Lower lobe of right lung (tissue), 2 donors: Measurements from ENCODE around the gene DCAF6. TPM values are rescaled to one million over a fixed set of nuclear protein-coding genes. Genes with fewer than 3 reads are reported as not detected.

ENCODE experiments used
- ATAC-seq, 2 donors: fragments of 200-7000 bp; cut with Tn5 transposase; one replicate each; pipeline ENCODE4 v1.9.1; 2020 to 2022; ENCODE audit warnings: mild to moderate bottlenecking in 2 of 2, moderate library complexity in 2 of 2
- DNase-seq: peaks from one replicate; pipeline ENCODE4 v3.0.0-alpha.2; 2020
- H3K27ac ChIP-seq: fragments of 200-600 bp; one replicate; pipeline ENCODE4 v1.8.0; 2022
- H3K27me3 ChIP-seq: fragments of 200-600 bp; one replicate; pipeline ENCODE4 v1.8.0; 2022; ENCODE audit warnings: low read depth
- H3K36me3 ChIP-seq: fragments of 200-600 bp; one replicate; pipeline ENCODE4 v1.8.0; 2022; ENCODE audit warnings: mild to moderate bottlenecking
- H3K4me1 ChIP-seq: fragments of 200-600 bp; one replicate; pipeline ENCODE4 v1.8.0; 2022
- H3K4me3 ChIP-seq: fragments of 200-600 bp; one replicate; pipeline ENCODE4 v1.8.0; 2022; ENCODE audit warnings: mild to moderate bottlenecking
- H3K9me3 ChIP-seq: fragments of 200-600 bp; one replicate; pipeline ENCODE4 v1.8.0; 2022
- CTCF ChIP-seq: fragments of 200-600 bp; IDR thresholded peaks from one replicate; pipeline ENCODE4 v1.8.0; 2022; ENCODE audit warnings: antibody characterized with exemption, mild to moderate bottlenecking
- intact Hi-C: fragments of 100-400 bp; cut with DNase I; formaldehyde crosslinking; loops from one replicate; pipeline ENCODE4 v1.11.0; 2022
- total RNA-seq: library from RNA; stranded (reverse); fragmentation: NEBNext Ultra II Directional; extraction: Animal tissue kit (Norgen Biotek cat#: 25700); gene quantifications from one replicate; pipeline ENCODE4 v1.2.1, GENCODE V29; 2021
- donor health status: DM: no; HTN: yes; CAD: no; lungs with severe emphysema.

Gene DCAF6
- total RNA-seq, 1 donor from 2014 or later: 50.6 TPM

GRCh38 chr1:167984886-167985489 lies 48.5 kb downstream of the DCAF6 start:
- Histone ChIP-seq H3K27ac (no peak overlapping the region), H3K4me3 (no peak overlapping the region), H3K36me3 (peaks cover 5% of the 10 kb centered on the region), H3K9me3 (no peaks in the 10 kb centered on the region), H3K27me3 (no peaks in the 10 kb centered on the region), H3K4me1 (peaks cover 5% of the 10 kb centered on the region)
- ATAC-seq (no peak), DNase-seq (no peak)
- intact Hi-C loops: no loop called here
- no peak for TF ChIP-seq CTCF

GRCh38 chr1:167987174-167987573 lies 50.7 kb downstream of the DCAF6 start:
- peaks cover 5% of the 10 kb centered on the region for H3K4me1 ChIP-seq
- H3K36me3 ChIP-seq: peaks cover 13% of the 10 kb centered on the region
- H3K9me3 ChIP-seq: no peaks in the 10 kb centered on the region
- TF ChIP-seq CTCF: no peak
- DNase-seq (no peak), ATAC-seq (no peak)
- no peak overlapping the region for H3K27ac ChIP-seq
- no peak overlapping the region for H3K4me3 ChIP-seq
- intact Hi-C loops: no loop called here
- no peaks in the 10 kb centered on the region for H3K27me3 ChIP-seq

- intact Hi-C loops: no loop called here
- Histone ChIP-seq H3K4me1 (no peaks in the 10 kb centered on the region), H3K36me3 (peaks cover 34% of the 10 kb centered on the region), H3K9me3 (no peaks in the 10 kb centered on the region), H3K27me3 (no peaks in the 10 kb centered on the region), H3K27ac (no peak overlapping the region), H3K4me3 (no peak overlapping the region)
- DNase-seq: no peak
- no peak for TF ChIP-seq CTCF
- ATAC-seq: no peak
These were observed 55.1 kb downstream of the DCAF6 start for GRCh38 chr1:167991546-167991945.

- Histone ChIP-seq H3K4me1 (no peaks in the 10 kb centered on the region), H3K36me3 (peaks cover 30% of the 10 kb centered on the region), H3K9me3 (no peaks in the 10 kb centered on the region)
These were observed 57.2 kb downstream of the DCAF6 start for GRCh38 chr1:167993720-167994119.

GRCh38 chr1:167994560-167994959 lies 58.1 kb downstream of the DCAF6 start:
- H3K27ac ChIP-seq: no peak overlapping the region
- DNase-seq (no peak), ATAC-seq (no peak)
- H3K4me1 ChIP-seq: no peaks in the 10 kb centered on the region
- H3K36me3 ChIP-seq: peaks cover 30% of the 10 kb centered on the region
- no peak overlapping the region for H3K4me3 ChIP-seq
- H3K27me3 ChIP-seq: no peaks in the 10 kb centered on the region
- no peaks in the 10 kb centered on the region for H3K9me3 ChIP-seq
- intact Hi-C loops: no loop called here
- no peak for TF ChIP-seq CTCF

More at GRCh38 chr1:167993720-167994119, 57.2 kb downstream of the DCAF6 start:
- ATAC-seq (no peak), DNase-seq (no peak)
- intact Hi-C loops: no loop called here
- H3K27me3 ChIP-seq: no peaks in the 10 kb centered on the region
- no peak for TF ChIP-seq CTCF
- H3K4me3 ChIP-seq: no peak overlapping the region
- H3K27ac ChIP-seq: no peak overlapping the region
